Measurements from ENCODE around the gene DIS3L2.

Gene DIS3L2

GRCh38 chr2:231920366-231920765 lies 41.1 kb upstream of the DIS3L2 start:
- no peak for DNase-seq (ENCODE audit: low read depth, low spot score)
- TF ChIP-seq CTCF (IDR thresholded peaks at IDR 0.05; ENCODE audit: low read depth, low read length) = no peak
- no peak overlapping the region for H3K4me3 ChIP-seq (ENCODE audit: low read depth, low read length)
- in situ Hi-C loops (cut with HindIII; ENCODE audit: low sequenced_read_pairs) = no loop called here

GRCh38 chr2:231920795-231921194 lies 40.7 kb upstream of the DIS3L2 start:
- in situ Hi-C loops (cut with HindIII; ENCODE audit: low sequenced_read_pairs) = no loop called here
- no peak for TF ChIP-seq CTCF (IDR thresholded peaks at IDR 0.05; ENCODE audit: low read depth, low read length)
- DNase-seq (ENCODE audit: low read depth, low spot score) = no peak
- H3K4me3 ChIP-seq (ENCODE audit: low read depth, low read length) = no peak overlapping the region

- in situ Hi-C loops (cut with HindIII; ENCODE audit: low sequenced_read_pairs) = no loop called here
- TF ChIP-seq CTCF (IDR thresholded peaks at IDR 0.05; ENCODE audit: low read depth, low read length) = no peak
- no peak overlapping the region for H3K4me3 ChIP-seq (ENCODE audit: low read depth, low read length)
- no peak for DNase-seq (ENCODE audit: low read depth, low spot score)
These were observed 39.1 kb upstream of the DIS3L2 start for GRCh38 chr2:231922311-231923009.

GRCh38 chr2:231923010-231923344 lies 38.5 kb upstream of the DIS3L2 start:
- no peak for TF ChIP-seq CTCF (IDR thresholded peaks at IDR 0.05; ENCODE audit: low read depth, low read length)
- no peak for DNase-seq (ENCODE audit: low read depth, low spot score)
- in situ Hi-C loops (cut with HindIII; ENCODE audit: low sequenced_read_pairs) = no loop called here
- H3K4me3 ChIP-seq (ENCODE audit: low read depth, low read length) = no peak overlapping the region

- no peak for TF ChIP-seq CTCF (IDR thresholded peaks at IDR 0.05; ENCODE audit: low read depth, low read length)
- no peak for DNase-seq (ENCODE audit: low read depth, low spot score)
- in situ Hi-C loops (cut with HindIII; ENCODE audit: low sequenced_read_pairs) = no loop called here
- H3K4me3 ChIP-seq (ENCODE audit: low read depth, low read length) = no peak overlapping the region
These were observed 37.3 kb upstream of the DIS3L2 start for GRCh38 chr2:231923951-231924888.

- no peak for TF ChIP-seq CTCF (IDR thresholded peaks at IDR 0.05; ENCODE audit: low read depth, low read length)
- no peak for DNase-seq (ENCODE audit: low read depth, low spot score)
- in situ Hi-C loops (cut with HindIII; ENCODE audit: low sequenced_read_pairs) = no loop called here
- H3K4me3 ChIP-seq (ENCODE audit: low read depth, low read length) = no peak overlapping the region
These were observed 36.6 kb upstream of the DIS3L2 start for GRCh38 chr2:231924889-231925275.
